GM19455 (cell line): ENCODE measurements around the gene NAA25.
A peak's percentile ranks its signal among the peaks of the same experiment; 100 is the strongest.

Experiments
- ATAC-seq: cut with Tn5 transposase; IDR thresholded peaks from one replicate; pipeline ENCODE4 v1.9.1; 2021; ENCODE audit not compliant: unreplicated experiment

Gene NAA25

GRCh38 chr12:112108202-112109079 is at the start of gene NAA25:
NAA25 (minus strand) TSS chr12:112108783; CDS start chr12:112108773, 10 bp downstream.
- peak; percentile 65 for ATAC-seq

DNA sequence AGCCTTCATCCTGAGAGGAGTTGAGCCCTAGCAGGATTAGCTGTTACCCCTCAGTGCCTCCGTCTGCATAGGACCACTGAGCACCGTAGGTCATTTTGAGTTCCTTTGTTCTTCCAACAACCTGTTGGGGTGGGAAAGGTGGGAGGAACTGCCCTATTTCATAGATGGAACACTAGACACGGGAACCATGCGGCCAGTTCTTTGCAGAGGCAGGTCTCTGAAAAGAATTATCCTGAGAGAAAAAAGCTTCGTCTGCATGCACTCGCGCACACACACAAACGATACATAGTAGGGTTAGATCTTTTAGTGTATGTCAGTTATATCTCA is 45.3 kb upstream of the NAA25 start:
- no peak for ATAC-seq

DNA sequence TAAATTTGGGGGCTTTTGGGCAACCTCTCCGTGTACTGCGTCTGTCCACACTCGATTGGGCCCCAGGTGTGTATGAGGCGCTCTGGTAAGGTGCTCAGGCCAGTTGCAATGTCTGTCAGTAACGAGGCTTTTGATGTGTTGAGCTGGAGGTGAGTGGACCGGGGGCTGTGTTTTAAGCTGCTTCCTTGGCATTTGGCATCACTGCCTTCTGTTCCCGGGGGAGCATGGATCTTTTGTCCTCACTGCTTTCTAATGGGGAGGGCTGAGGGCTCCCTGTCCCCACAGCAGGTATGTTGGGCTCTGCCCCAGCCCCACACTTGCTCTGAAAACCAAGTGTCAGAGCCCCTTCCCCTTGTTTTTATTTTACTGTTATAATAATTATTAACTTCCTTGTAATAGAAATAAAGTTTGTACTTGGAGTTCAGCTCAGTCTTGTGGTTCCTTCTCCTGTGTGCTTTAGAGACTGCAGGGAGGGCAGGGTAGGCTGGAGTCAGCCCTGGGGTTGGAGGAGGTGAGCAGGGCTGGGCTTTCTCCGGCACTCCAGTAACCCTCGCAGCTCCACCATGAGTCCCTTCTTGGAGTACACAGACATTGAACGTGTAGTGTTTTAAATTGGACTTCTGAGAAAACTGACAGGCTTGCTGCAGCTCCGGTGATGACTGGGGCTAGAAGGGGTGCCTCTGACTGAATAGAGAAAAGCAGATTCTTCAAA is 44.8 kb upstream of the NAA25 start:
- ATAC-seq: no peak

GRCh38 chr12:112151766-112152541 is 43.4 kb upstream of the NAA25 start:
- ATAC-seq: no peak

GRCh38 chr12:112149596-112149995 is 41.0 kb upstream of the NAA25 start:
- ATAC-seq: no peak

DNA sequence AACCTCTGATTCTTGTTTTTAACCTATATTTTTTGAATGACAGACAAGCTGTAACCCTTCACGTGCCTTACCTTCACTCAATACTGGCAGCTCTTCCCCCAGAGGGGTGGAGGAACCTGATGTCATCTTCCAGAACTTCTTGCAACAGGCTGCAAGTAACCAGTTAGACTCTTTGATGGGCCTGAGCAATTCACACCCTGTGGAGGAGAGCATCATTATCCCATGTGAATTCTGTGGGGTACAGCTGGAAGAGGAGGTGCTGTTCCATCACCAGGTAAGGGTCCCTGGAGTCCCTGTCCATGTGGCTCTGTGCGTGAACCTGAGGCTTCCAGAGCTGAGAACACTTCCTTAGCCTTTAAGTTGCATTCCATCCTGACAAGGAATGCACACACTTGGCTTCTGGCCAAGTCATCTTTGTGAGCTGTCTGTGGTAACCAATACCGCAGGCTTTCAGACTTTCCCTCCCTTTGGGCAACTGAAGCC is 39.5 kb upstream of the NAA25 start:
- no peak for ATAC-seq

GRCh38 chr12:112146123-112146522 is 37.5 kb upstream of the NAA25 start:
- ATAC-seq: no peak

DNA sequence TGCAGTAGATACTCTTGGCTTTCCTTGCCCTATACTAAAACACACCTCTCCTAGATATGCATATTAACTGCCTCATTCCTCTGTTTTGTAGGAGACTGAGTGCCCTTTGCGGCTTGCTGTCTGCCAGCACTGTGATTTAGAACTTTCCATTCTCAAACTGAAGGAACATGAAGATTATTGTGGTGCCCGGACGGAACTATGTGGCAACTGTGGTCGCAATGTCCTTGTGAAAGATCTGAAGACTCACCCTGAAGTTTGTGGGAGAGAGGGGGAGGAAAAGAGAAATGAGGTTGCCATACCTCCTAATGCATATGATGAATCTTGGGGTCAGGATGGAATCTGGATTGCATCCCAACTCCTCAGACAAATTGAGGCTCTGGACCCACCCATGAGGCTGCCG is 32.1 kb upstream of the NAA25 start:
- no peak for ATAC-seq

GRCh38 chr12:112134731-112135130 is 26.1 kb upstream of the NAA25 start:
- no peak for ATAC-seq

DNA sequence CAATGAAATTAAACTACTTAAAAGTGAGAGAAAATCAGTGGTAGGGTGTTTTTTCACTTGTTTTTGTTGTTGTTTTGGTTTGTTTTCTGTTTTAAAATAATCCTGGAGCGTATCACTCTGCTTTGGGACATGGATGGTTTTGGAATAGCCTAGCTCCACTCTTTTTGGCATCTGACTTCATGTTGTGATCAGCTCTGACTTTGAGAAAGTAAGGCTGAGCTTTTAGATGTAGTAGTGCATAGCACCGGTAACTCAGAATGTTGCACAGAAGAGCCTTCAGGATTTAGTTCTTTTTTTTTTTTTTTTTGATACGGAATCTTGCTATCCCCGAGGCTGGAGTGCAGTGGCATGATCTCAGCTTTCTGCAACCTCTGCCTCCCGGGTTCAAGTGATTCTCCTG is 24.8 kb upstream of the NAA25 start:
- no peak for ATAC-seq

DNA sequence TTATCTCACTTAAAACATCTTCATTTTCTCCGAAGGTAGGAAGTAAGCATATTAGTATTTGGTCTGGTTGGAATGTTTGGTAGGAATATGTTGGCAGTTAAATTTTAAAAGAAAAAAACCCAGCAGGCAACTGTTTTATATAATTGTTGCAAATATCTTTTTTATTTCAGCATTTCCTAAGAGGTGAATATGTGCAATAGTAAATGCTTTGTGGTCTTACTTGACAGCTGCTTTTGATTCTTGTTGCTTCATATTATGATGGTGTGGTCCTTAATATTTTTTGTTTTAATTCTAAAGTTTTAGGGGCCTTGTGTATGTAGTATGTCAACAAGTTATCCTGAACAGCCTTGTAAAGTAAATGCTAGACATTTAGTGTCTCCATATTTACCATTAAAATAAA is 23.1 kb upstream of the NAA25 start:
- ATAC-seq: no peak

DNA sequence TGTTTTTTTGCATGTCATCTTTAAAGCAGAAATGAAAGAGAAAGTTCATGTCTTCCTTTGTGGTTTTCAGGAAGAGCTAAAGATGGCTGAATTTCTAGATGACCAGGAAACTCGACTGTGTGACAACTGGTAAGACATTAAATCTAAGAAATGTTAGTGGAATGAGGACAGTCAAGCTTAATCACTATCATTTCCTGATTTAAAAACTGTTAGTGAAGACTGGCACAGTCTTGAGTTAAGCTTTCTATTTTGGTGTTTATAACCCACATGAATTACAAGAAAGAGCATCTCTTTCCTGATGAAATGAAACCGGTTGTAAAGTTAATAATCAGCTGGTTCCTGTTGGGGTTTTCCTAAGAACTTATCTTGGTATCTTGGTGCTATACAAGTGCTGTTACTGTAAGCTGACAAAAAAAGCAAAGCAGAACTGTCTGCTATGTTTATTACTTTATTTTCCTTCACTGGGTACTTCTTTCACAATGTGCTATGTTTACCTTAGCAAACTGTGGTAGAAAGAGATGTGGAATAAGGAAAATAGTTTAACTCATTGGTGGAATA is 21.9 kb upstream of the NAA25 start:
- ATAC-seq: no peak

GRCh38 chr12:112126911-112127310 is 18.3 kb upstream of the NAA25 start:
- ATAC-seq: no peak

DNA sequence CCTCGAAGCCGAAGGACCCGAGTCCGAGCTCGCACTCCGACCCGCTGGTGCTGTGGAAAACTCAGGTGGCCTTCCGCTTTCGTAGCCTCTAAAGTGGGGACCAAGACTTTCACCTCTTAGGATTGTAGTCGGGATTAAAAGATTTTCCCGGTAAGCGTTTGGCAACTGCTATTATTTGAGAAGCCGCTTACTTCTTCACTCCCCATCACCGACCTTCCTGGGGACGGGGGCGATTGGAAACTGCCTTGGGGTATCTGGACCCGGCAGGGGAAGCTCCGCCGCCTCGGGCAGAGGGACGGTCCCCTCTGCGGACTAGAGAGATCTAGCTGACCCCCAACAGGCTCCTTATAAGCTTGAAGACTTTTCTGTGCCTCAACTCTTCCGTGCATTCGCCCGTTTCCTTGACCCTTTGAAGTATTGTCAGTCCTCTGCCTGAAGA is 17.4 kb upstream of the NAA25 start:
- no peak for ATAC-seq

- ATAC-seq: peak; percentile 95
Measured at GRCh38 chr12:112125250-112125999, 16.8 kb upstream of the NAA25 start, which contains the start of gene TRAFD1. TRAFD1 (plus strand) TSS chr12:112125560; CDS start chr12:112130523, 4,963 bp downstream.

DNA sequence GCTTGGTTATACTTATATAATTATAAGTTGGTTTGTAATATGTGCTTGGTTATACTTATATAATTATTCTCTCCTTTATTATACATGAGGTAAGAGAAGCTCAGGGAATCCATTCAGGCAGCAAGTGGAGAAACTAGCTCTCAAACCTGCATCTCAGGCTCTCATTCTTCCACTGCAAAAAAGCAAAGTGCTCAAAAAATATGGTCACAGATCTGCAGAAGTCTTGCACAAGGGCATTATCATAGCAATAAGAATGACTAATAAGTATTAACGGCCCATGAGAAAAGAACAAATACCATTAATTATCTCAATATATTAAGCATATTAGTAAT is 16.3 kb upstream of the NAA25 start:
- ATAC-seq: peak; percentile 1

- ATAC-seq: no peak
Measured at GRCh38 chr12:112122823-112123690, 14.5 kb upstream of the NAA25 start.

DNA sequence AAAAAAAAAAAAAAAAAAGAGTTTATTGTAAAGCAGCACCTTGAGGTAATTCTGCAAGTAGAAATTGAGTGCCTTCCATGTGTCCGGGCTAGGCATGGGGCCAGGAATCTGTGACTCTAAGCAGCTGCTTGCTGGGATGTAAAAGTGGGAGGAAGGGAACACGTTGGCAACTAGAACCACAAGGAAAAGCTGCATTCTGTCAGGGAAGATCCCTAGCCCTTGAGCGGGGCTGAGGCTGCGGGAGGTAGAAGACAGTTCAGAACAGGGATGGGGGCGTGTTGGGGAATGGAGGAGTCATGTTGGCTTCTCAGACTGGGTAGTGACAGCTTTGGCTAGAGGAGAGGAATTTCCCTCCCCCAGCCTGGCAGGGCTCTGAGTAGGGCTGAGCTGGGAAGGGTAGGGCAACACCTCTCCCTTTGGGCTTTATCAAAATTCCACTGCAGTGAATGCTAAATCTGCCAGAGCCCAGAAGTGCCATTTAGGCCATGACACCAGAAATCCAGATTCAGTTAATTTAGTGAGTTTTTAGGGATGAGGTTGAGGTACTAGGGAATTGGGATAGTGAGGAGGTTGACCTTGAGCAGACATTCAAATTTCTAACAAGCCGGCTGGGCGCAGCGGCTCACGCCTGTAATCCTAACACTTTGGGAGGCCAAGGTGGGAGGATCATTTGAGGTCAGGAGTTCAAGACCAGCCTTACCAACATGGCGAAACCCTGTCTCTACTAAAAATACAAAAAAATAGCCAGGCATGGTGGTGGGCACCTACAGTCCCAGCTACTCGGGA is 13.4 kb upstream of the NAA25 start:
- ATAC-seq: no peak

DNA sequence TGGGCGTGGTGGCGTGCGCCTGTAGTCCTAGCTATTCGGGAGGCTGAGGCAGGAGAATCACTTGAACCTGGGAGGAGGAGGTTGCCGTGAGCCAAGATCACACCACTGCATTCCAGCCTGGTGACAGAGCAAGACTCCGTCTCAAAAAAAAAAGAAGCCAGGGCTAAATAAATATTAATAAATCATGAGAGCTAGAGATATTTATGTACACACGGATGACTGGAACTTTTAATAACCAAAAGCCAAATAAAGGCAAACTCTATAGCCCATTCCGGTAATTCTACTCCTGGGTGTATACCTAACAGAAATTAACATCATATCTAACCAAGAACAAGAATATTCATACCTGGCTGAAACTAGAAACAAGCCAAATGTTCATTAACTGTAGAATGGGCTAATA is 9.1 kb upstream of the NAA25 start:
- ATAC-seq: no peak
